HG03175 (cell line): ENCODE measurements around the gene CNTN4.

Experiments used
- ATAC-seq: cut with Tn5 transposase; IDR thresholded peaks from one replicate; pipeline ENCODE4 v1.9.1; 2021; ENCODE audit warnings: mild to moderate bottlenecking, moderate library complexity; ENCODE audit not compliant: unreplicated experiment

CNTN4 gene

DNA sequence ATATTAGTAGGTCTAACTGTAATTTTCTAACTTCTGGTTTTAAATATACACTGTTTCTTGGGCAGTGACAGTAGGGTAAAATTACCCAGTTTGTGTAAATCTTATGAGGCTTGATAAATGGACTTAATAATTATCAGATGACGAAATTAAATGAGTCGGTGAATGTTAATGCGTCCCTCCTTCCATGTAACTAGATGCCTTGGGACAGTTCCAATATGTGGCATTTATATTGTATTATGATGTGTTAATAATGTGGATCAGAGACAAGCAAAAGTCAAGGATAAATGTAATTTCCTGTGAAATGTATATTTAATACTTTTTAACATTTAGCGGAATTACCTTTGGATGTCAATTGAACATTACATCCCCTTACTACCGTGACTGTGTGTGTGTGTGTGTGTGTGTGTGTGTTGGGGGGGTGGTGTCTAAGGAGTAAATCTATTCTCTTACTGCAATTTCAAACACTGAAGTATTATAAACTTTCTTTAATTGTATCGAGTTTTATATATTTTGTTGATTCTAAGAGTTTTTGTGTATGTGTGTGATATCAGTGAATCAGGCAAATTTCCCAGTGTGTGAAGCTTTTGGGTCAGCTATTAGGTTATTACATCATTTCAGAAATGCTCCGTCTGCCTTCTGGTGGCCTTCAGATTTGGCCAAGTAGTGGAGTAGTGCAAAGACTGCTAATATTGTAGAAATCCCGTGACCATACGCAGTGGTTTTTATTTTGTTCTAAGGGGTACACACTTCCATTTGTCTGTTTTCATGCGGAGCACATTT lies 50.1 kb downstream of the CNTN4 start:
- no peak for ATAC-seq

DNA sequence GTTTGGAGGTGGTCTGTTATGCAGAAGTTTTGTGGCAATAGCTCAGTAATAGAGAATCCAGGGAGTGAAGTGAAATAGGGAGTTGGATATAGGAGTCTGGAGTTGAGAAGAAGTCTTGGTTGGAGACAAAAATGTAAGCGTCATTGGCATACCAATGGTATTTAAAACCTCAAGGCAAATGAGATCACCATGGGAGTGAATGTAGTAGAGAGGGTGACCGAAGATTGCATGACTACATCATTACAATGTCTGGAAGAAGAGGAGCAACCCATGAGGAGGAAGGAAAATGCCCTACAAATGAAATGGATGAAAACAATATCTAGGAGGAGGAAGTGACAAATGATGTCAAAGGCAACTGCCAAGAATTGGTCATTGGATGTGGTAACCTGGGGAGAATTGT lies 54.4 kb downstream of the CNTN4 start:
- ATAC-seq, result no peak

DNA sequence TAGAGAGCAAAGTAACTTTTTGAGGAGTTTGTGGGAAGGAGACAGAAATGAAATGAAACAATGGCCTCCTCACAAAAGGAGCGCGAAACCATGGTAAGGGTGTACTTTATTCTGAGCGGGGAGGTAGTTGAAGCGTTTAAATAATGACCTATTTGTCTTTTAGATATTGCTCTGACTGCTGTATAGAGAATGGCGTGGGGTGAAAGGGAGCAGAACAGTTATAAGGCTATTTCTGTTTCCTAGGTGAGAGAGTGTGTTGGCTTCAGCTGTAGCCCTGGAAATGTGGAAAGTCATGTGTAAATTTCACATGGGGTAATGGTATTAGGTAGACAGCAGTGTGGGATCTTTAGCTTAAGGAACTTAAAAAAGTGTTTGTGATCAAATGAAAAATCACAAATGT lies 54.9 kb downstream of the CNTN4 start:
- ATAC-seq, result no peak

DNA sequence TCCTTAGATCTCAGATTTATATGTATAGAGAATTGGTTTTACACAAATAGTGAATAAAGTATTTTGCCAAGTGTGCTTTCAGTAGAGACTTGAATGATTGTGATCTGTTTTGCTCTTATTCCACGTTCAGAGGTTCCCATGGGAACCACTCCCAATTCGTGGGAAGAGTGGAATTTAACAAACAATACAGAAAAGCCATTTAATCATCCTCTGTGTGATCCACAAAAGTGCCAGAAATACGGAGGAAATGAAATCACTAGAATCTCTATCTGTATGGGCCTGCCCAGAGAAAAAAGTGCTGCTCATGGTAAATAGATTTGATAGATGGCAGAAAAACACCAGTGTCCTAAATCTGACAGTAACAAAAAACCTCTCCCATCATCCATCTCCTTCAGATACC lies 56.0 kb downstream of the CNTN4 start:
- no peak for ATAC-seq

DNA sequence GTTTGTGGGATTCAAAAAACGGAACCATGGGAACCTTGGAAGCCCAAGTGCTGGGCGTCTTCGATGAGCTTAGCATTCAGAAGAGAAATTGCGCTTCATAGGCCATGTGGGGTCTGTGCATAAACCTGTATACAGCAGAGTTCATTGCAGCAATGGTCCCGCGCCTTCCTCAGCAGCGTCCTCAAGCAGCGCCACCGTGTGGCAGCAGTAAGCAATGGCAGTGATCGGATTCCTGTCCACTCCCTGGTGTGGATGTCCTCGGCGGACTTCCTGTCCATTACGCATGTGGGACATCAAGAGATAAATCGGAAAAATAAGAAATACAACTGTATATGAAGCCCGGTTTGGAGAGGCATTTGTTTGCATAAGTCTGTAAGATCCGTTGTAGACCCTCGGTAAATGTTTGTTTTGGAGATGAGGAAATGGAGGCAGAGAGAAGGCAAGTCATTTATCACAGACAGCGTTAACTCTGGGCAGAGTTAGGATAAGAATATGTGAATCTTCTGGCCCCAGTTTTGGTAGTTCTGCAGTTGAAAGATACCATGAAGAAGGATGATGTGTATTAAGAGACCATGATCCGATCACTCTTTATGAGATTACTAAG lies 57.7 kb downstream of the CNTN4 start:
- peak; percentile 65 for ATAC-seq

DNA sequence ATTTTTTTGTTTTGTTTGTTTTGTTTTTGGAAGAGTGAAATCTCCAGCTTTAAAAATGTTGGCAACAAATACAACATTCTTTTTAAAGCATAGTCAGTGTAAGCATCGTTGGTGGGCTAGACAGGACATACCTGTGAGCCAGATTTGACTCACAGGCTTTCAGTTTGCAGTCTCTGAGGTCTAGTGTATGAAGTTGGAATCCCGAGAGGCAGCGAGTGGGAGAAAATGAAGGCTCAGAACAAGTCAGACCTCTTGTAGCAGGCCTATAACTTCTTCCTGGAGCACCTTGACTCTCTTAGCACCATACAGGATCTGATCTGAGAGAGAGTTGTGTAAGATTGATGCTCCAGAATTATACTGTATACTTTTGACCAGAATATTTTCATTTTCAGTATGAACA lies 60.2 kb downstream of the CNTN4 start:
- no peak for ATAC-seq

DNA sequence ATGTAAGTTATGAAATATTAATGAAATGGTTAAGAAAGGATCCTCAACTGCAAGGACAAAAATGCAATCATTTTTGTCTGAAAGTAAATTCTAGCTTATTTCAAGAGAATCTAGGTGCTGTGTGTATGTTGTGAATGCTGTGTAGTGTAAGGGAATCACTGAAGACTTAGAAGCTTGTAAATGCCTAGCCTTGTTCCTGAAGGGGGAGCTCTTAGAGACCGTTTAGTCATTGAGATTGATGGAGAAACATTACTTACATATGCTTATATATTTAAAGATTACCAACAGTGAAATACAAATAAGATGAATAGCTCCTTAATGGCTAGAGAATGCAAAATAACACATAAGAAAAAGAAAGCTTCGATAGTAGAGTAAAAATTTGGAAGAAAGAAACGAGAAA lies 67.9 kb downstream of the CNTN4 start:
- no peak for ATAC-seq

DNA sequence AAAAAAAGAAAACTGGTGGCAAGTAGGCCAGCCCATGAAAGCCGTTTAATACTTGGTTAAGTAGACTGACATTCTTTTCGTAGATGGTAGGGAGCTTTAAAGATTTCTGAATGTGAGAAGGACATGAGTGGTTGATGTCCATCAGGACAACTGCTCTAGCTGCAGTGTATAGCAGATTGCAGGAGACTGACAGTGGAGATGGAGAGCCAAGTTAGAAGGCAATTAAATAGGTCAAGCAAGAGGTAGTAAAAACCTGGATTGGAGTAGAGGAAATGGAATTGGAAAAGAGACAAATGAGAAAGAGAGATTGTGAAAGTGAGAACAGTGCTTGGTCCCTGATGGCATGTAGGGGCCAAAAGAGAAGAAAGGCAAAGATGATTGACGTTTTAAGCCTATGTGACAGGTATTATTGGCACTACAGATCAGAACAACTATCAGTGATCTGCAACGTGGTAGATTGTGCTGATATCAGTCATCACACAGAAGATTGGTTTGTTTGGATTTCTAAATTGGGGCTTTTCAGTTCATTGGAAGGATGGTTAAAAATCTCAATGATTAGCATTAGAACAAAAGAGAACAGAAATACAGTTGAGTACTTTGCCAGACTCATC lies 74.0 kb downstream of the CNTN4 start:
- no peak for ATAC-seq

DNA sequence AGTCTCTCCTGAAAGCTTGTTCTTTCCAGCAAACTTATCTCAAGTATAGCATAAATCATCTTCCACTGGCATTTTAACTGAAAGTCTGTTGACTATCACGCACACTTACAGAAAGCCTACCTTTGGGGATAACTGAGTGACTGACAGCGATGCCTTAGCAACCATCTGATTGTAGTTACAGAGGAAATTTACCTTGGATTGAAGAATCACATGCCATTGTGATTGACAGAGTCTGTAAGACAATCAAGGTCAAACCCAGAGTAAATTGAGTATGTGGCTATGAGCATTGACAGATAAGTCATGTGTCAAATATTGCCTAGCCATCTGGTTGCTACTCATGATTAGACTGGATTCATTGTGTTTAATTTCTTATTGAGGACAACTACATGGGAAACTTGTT lies 82.0 kb downstream of the CNTN4 start:
- no peak for ATAC-seq

DNA sequence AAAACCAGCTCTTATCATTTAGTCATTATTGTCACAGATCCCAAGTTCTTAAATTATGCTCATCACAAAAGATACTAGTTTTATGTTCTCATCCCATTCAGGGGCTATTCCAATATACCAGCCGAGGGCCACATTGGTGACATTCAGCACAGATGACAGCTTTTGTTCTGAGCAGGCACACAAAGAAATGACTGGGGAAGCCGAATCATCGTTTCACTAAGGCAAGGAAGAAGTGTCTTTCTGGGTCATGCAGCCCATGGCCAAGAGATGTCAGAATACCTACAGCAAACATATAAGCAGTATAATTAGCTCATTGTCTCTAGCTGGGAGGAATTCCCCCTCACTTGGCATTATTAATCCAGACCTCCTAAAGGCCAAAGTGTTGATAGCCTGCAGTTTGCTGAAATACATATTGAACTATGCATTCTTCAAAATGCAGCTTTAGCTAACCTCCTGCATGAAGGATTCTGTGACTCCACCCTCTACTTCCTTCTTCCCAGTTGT lies 100.2 kb downstream of the CNTN4 start:
- ATAC-seq, result no peak

DNA sequence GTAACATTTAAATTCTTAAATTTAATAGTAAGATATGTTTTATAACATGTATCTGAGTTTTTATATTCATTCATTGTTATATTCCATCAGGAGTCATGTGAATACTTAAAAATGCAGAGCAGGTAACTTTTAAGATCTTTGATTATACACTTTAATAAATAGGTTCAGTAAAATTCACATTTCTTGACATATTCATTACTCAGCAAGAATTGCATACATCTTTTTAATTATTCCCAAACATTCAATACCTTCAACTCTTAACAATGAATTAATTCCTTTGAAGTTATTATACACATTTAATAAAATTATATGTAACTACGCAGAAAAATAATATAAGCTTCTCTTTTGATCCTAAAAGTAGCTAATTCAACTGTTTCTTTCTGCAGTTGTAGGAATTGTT lies 105.4 kb downstream of the CNTN4 start:
- ATAC-seq, result no peak

DNA sequence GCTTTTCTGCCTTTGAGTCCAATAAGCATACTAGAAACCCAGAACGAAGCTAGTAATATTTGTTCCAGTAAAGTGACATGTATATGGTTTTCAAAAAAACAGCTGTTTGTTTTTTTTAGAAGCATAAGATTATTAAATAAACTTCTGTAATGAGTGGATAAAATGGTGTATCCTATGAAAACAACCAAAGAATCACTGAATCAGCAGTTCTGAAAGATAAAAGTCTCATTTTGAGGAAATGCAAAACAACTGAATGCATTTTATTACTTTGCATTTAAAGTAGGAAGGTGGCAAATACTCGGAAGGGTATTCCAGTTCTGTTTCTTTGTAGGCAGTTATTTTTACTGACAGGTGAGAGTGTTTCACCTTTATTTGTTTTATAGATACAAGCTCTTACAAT lies 107.0 kb downstream of the CNTN4 start:
- ATAC-seq, result no peak

DNA sequence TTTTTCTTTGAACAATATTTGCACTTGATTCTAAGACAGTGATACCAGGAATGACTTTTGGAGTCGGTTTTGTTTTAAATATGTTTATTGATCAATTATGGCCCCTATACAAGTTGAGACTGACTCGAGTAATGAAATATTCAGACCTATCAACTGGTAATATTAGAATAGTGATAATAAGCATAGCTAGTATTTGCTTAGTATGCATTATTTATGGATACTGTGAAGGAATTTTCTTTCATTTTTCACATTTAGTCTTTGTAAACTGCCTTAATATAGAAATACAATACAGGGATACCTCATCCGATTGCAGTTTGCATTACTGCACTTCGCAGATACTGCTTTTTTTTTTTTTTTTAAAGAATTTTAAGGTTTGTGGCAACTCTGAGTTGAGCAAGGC lies 107.9 kb downstream of the CNTN4 start:
- no peak for ATAC-seq

DNA sequence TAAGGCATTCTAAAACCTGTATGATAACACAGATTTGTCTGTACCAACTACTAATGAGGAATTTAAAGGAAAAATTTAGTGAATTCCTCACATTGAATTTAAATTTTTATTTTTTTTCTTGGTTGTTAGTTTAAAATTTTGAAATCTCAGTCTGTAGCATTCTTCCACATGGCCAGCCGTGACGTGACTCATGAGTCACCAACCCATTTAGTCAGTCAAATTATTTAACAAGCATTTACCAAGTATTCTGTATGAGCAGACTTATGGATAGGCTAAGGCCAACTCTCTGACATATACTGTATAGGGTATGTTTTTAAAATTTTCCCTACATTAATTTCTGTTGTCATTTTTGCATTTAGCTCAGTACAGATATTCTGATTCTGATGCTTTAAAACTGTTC lies 112.9 kb downstream of the CNTN4 start:
- ATAC-seq, result no peak

DNA sequence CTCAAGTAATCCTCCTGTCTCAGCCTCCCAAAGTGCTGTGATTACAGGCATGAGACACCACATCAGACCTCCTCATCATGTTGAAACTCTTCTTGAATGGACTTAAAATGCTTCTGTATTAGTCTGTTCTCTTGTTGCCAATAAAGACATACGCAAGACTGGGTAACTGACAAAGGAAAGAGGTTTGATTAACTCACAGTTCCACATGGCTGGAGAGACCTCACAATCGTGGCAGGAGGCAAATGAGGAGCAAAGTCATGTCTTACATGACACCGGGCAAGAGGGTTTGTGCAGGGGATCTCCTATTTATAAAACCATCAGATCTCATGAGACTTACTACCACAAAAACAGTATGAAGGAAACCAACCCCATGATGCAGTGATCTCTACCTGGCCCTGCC lies 113.5 kb downstream of the CNTN4 start:
- no peak for ATAC-seq

DNA sequence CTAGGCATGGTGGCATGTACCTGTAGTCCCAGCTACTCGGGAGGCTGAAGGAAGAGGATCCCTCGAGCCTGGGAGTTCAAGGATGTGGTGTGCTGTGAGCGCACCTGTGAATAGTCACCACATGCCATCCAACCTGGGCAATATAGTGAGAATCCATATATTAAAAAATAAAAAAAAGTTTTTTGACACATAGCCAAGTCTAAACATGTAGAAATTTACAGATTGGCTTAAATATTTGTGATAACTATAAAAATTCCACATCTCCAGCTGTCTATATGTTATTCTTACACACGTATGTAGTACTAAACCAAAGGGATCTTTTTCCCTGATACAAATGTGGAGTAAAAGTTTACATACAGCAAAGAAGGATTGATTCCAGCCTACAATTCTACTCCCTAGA lies 119.7 kb downstream of the CNTN4 start:
- no peak for ATAC-seq

DNA sequence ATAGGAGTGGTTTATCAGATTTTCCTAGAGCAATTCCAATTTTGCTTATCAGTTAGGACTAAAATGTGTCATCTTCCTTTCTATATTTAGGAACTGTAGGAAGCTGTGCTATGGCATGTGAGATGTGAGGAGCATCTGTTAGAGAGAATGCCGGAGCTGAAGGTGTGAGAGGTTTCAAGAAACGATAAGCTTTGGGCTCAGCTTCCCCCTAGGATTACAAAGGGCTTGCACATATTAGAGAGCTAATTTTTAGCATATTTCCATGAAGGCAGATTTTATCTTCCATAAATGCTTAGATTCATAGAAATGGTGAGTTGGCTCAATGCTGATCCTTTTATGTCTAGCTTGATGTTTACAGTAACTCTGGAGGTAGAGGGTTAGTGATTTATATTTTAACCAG lies 120.2 kb downstream of the CNTN4 start:
- no peak for ATAC-seq

DNA sequence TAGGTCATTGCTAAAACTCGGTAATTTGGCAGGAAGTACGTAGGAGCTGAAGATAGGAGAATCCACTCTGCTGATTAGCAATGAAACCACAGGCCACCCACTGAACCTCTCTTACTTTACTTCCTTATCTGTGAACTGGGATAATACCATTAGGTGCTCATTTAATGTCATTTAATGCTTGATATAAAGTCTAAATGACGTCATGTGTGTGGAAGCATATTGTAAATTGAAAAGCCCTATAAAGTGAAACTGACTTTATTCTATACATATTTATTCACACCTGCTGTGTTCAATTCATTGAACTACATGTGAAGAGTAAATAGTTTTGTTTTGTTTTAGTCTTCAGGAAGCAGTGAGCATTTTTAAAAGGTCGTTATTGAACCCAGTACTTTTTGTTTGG lies 137.5 kb downstream of the CNTN4 start:
- no peak for ATAC-seq

DNA sequence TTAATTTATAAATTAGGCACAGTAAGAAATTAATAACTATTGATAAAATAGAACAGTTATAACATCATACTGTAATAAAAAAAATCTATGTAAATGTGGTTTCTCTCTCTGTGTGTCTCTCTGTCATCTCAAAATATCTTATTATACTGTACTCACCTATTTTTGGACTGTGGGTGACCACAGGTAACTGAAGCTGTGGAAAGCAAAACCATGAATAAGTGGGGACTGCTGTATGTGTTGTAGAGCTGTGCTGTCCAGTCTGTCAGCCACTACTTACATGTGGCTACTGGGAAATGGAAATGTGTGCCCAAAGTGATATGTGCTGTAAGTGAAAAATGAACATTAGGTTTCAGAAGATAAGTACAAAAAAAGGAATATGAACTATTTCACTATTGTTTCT lies 145.5 kb downstream of the CNTN4 start:
- ATAC-seq, result no peak

DNA sequence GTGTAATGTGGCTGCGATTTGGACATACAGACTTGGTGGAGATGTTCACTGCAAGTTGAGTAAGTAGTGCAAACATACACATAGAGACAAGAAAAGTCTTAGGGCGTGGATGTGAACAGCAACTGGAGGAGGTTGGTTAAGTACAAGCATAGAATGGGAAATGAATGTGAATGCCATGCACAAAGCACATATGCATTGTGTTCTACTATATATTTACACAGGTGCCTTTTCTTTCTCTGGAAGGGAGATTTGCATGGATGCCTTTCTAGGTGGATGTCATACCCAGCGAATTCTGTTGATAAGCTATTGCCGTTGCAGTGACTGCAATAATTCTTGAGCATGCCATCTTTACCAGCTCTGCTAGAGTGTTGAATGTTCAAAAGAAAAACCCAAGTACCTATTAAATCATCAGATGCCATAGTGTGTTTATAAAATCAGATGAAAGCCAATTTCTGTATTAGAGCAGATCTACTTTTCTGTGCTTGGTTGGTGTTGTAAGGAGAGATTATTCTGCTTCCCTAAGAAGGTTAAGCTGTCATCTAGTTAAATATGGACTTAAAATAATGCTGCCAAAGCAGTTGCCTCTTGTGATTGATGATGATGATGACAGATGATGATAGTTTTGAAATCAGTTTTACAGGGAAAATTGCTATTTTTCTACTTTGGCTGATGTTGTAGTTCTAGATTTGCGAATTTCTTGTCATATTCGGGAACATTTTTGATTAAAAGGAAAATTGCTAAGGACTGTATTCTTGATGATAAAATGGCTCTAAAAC lies 148.4 kb downstream of the CNTN4 start:
- no peak for ATAC-seq

DNA sequence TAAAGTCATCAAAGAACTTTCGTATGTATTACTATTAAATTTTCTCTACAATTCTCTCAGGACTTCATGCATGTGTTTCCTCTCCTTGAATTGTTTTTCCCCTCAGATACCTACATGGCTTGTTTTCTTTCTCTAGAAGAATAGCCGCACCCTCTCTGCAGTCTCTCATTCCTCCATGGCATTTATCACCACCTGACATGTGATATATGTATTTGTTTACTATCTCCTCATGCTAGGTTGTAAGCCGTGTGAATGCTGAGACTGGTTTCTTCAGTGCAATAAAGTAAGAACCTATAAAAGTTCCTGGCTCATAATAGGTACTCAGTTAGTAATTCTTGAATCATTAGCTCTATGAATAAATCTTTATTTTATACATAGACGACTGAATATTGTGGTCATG lies 149.2 kb downstream of the CNTN4 start:
- ATAC-seq, result no peak

DNA sequence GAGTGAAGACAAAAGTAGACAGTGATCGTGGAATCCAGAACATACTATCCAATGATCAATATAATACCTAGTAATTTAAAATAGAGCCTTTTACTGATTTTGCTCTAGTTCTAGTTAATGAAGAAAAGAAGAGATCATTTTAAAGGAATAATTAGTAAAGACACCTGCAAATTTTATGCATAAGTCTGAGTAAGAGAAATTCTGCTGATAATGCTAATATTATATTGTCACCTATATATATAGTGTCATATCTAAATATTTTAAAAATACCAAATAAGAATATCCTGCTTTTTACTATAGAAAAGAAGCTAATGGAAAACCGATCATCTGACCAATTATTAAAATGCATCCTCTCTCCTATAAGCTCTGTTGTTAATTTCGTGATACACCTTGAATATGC lies 152.1 kb downstream of the CNTN4 start:
- no peak for ATAC-seq
